ENCODE measurements around the gene WDR81.

- TF ChIP-seq CTCF (IDR thresholded peaks at IDR 0.05) (no peak), POLR2A (IDR thresholded peaks at IDR 0.05) (no peak)
Observed at GRCh38 chr17:1732241-1732832, 7.8 kb downstream of the WDR81 start.

Data from right lobe of liver (tissue), 4 donors.